ENCODE measurements around the gene FIZ1.

DNA sequence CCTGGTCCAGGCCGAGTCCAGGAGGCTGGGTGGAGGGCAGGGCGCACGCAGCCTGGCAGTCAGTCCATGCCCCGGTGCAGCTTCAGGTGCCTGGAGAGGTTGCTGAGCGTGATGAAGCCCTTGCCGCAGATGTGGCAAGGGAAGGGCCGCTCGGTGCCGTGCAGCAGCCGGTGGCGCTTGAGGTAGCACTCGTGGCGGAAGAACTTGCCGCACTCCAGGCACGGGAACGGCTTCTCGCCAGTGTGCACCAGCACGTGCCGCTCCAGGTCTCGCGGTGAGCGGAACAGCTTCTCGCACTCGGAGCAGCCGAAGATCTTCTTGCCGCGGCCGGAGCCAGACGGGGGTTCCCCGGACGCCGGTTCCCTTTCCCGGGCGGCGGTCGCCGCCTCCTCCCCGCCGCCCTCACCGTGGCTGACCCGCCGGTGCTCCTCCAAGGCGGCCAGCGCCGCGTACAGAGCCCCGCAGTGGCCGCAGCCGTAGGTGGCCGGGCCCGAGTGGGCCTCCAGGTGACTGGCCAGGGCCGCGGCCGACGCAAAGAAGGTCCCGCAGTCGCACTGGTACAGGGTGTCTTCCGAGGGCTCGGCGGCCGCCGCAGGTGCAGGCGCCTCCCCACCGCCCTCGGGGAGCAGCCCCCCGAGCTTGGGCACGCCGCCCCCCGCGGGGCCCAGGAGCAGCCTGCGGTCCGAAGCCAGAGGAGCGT, 6.8 kb downstream of the FIZ1 start:
- TF ChIP-seq, protein P1, sequence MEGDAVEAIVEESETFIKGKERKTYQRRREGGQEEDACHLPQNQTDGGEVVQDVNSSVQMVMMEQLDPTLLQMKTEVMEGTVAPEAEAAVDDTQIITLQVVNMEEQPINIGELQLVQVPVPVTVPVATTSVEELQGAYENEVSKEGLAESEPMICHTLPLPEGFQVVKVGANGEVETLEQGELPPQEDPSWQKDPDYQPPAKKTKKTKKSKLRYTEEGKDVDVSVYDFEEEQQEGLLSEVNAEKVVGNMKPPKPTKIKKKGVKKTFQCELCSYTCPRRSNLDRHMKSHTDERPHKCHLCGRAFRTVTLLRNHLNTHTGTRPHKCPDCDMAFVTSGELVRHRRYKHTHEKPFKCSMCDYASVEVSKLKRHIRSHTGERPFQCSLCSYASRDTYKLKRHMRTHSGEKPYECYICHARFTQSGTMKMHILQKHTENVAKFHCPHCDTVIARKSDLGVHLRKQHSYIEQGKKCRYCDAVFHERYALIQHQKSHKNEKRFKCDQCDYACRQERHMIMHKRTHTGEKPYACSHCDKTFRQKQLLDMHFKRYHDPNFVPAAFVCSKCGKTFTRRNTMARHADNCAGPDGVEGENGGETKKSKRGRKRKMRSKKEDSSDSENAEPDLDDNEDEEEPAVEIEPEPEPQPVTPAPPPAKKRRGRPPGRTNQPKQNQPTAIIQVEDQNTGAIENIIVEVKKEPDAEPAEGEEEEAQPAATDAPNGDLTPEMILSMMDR (conservative IDR thresholded peaks at IDR 0.05; ENCODE audit: low read length) = no peak
- no peak for TF ChIP-seq EZH2phosphoT487 (IDR thresholded peaks at IDR 0.05; ENCODE audit: borderline replicate concordance)

All from Loucy (cell line).